Activated gamma-delta T cell treated with anti-CD3 and anti-CD28 coated beads, Interleukin-2, amount 50 U/mL, for 16 hours (primary cell): ENCODE data around the gene BCKDHB.
"Not testable (repeated sequence)": the region's sequence is repeated elsewhere in the genome, so short reads cannot be mapped to it uniquely, and the experiment has no call there.

Experiments used
- DNase-seq: peaks from one replicate; pipeline ENCODE4 v3.0.0-alpha.2; 2020; ENCODE audit warnings: low read depth

BCKDHB gene

GRCh38 chr6:80263585-80263984 lies 157.1 kb downstream of the BCKDHB start:
- no peak for DNase-seq

GRCh38 chr6:80268865-80269730 lies 162.6 kb downstream of the BCKDHB start:
- no peak for DNase-seq

- DNase-seq: no peak
Measured at GRCh38 chr6:80271074-80271473, 164.6 kb downstream of the BCKDHB start.

- DNase-seq: no peak
Measured at GRCh38 chr6:80272988-80273387, 166.5 kb downstream of the BCKDHB start.

GRCh38 chr6:80276861-80277260 lies 170.4 kb downstream of the BCKDHB start:
- no peak for DNase-seq

- DNase-seq: no peak
Measured at GRCh38 chr6:80277501-80277900, 171.0 kb downstream of the BCKDHB start.

- no peak for DNase-seq
Measured at GRCh38 chr6:80280262-80281010, 174.0 kb downstream of the BCKDHB start.

GRCh38 chr6:80282913-80283554 lies 176.6 kb downstream of the BCKDHB start:
- DNase-seq: no peak

- no peak for DNase-seq
Measured at GRCh38 chr6:80287112-80287511, 180.6 kb downstream of the BCKDHB start.

- no peak for DNase-seq
Measured at GRCh38 chr6:80287607-80288006, 181.1 kb downstream of the BCKDHB start.

GRCh38 chr6:80289727-80290126 lies 183.3 kb downstream of the BCKDHB start:
- no peak for DNase-seq

- DNase-seq: not testable (repeated sequence)
Measured at GRCh38 chr6:80294531-80294930, 188.1 kb downstream of the BCKDHB start.

- DNase-seq: no peak
Measured at GRCh38 chr6:80302716-80303115, 196.2 kb downstream of the BCKDHB start.

- no peak for DNase-seq
Measured at GRCh38 chr6:80304014-80304413, 197.5 kb downstream of the BCKDHB start.

- no peak for DNase-seq
Measured at GRCh38 chr6:80314531-80314930, 208.1 kb downstream of the BCKDHB start.

- DNase-seq: no peak
Measured at GRCh38 chr6:80316686-80317231, 210.3 kb downstream of the BCKDHB start.

GRCh38 chr6:80319196-80319595 lies 212.7 kb downstream of the BCKDHB start:
- DNase-seq: no peak

GRCh38 chr6:80321011-80321410 lies 214.5 kb downstream of the BCKDHB start:
- DNase-seq: no peak

GRCh38 chr6:80325742-80326141 lies 219.3 kb downstream of the BCKDHB start:
- DNase-seq: no peak

GRCh38 chr6:80328652-80329051 lies 222.2 kb downstream of the BCKDHB start:
- DNase-seq: no peak

- DNase-seq: no peak
Measured at GRCh38 chr6:80329496-80329895, 223.0 kb downstream of the BCKDHB start.

- DNase-seq: no peak
Measured at GRCh38 chr6:80330961-80331360, 224.5 kb downstream of the BCKDHB start.
